Measurements from ENCODE around the gene NAA35.
A peak's percentile ranks its signal among the peaks of the same experiment; 100 is the strongest.
"Not testable (repeated sequence)": the region's sequence is repeated elsewhere in the genome, so short reads cannot be mapped to it uniquely, and the experiment has no call there.

NAA35 gene

GRCh38 chr9:85949586-85950335 is 8.8 kb downstream of the NAA35 start:
- peak; percentile 46 to 64 for ATAC-seq

GRCh38 chr9:85959955-85960354 is 19.0 kb downstream of the NAA35 start:
- ATAC-seq: no peak

- no peak for ATAC-seq
These were observed 19.7 kb downstream of the NAA35 start for GRCh38 chr9:85960688-85961093.

GRCh38 chr9:85964526-85964925 is 23.6 kb downstream of the NAA35 start:
- ATAC-seq: no peak

- ATAC-seq: no peak
These were observed 24.0 kb downstream of the NAA35 start for GRCh38 chr9:85964949-85965348.

GRCh38 chr9:85969727-85970126 is 28.8 kb downstream of the NAA35 start:
- no peak for ATAC-seq

GRCh38 chr9:85971731-85972130 is 30.8 kb downstream of the NAA35 start:
- ATAC-seq: no peak

GRCh38 chr9:85973238-85973637 is 32.3 kb downstream of the NAA35 start:
- no peak for ATAC-seq

- ATAC-seq: not testable (repeated sequence)
These were observed 33.2 kb downstream of the NAA35 start for GRCh38 chr9:85974055-85974547.

GRCh38 chr9:85978496-85978895 is 37.5 kb downstream of the NAA35 start:
- no peak for ATAC-seq

- ATAC-seq: no peak
These were observed 40.4 kb downstream of the NAA35 start for GRCh38 chr9:85981369-85981768.

GRCh38 chr9:85984457-85984856 is 43.5 kb downstream of the NAA35 start:
- no peak for ATAC-seq

- no peak for ATAC-seq
These were observed 46.3 kb downstream of the NAA35 start for GRCh38 chr9:85987236-85987635.

- no peak for ATAC-seq
These were observed 53.2 kb downstream of the NAA35 start for GRCh38 chr9:85994191-85994590.

- ATAC-seq: no peak
These were observed 54.2 kb downstream of the NAA35 start for GRCh38 chr9:85995097-85995496.

GRCh38 chr9:85995599-85995998 is 54.7 kb downstream of the NAA35 start:
- ATAC-seq: no peak

GRCh38 chr9:86005253-86005775 is 64.4 kb downstream of the NAA35 start:
- ATAC-seq: no peak

- ATAC-seq: no peak
These were observed 68.2 kb downstream of the NAA35 start for GRCh38 chr9:86009133-86009532.

GRCh38 chr9:86020731-86021130 is 79.8 kb downstream of the NAA35 start:
- no peak for ATAC-seq

GRCh38 chr9:86021166-86021565 is 80.2 kb downstream of the NAA35 start:
- ATAC-seq: no peak

- no peak for ATAC-seq
These were observed 81.8 kb downstream of the NAA35 start for GRCh38 chr9:86022687-86023266.

- no peak for ATAC-seq
These were observed 86.8 kb downstream of the NAA35 start for GRCh38 chr9:86027767-86028166.

- no peak for ATAC-seq
These were observed 94.2 kb downstream of the NAA35 start for GRCh38 chr9:86034863-86035734.

All from activated CD4-positive, CD25-positive, alpha-beta regulatory T cell treated with anti-CD3 and anti-CD28 coated beads, Interleukin-2, amount 50 U/mL, for 24 hours (primary cell).